Measurements from ENCODE around the gene NFE2L2.

DNA sequence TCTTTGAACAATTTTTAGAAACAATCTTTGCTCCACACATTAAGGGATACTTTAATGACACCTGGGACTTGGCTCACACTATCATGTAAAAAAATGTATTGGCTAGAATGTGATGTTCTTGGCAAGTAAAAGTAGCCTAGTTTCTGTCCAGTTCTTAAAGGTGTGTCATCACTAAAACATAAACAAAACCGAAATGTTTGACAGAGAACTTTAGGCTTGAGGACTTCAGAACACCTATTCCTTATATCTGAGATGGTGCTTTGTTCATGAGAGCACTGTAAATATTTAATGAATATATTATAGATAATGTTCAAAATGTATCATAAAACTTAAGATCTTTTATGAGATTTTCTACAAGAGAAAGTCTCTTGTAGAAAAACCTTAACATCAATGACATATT is 71.7 kb downstream of the NFE2L2 start:
- TF ChIP-seq SUZ12 (IDR thresholded peaks at IDR 0.05), result no peak
- no peak for TF ChIP-seq FOXA1 (IDR thresholded peaks at IDR 0.05)
- no peak for TF ChIP-seq SP1 (IDR thresholded peaks at IDR 0.05)
- TF ChIP-seq FOXM1 (IDR thresholded peaks at IDR 0.05; ENCODE audit: borderline replicate concordance), result no peak
- no peak for TF ChIP-seq ZNF384 (IDR thresholded peaks at IDR 0.05)
- TF ChIP-seq HDGF (IDR thresholded peaks at IDR 0.05; ENCODE audit: borderline replicate concordance), result no peak
- TF ChIP-seq L3MBTL2 (conservative IDR thresholded peaks at IDR 0.05), result no peak
- no peak for TF ChIP-seq ELF4 (IDR thresholded peaks at IDR 0.05)
- no peak for TF ChIP-seq TARDBP (IDR thresholded peaks at IDR 0.05)
- TF ChIP-seq, protein P1, sequence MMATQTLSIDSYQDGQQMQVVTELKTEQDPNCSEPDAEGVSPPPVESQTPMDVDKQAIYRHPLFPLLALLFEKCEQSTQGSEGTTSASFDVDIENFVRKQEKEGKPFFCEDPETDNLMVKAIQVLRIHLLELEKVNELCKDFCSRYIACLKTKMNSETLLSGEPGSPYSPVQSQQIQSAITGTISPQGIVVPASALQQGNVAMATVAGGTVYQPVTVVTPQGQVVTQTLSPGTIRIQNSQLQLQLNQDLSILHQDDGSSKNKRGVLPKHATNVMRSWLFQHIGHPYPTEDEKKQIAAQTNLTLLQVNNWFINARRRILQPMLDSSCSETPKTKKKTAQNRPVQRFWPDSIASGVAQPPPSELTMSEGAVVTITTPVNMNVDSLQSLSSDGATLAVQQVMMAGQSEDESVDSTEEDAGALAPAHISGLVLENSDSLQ (IDR thresholded peaks at IDR 0.05), result no peak
- no peak for TF ChIP-seq FOXK2 (IDR thresholded peaks at IDR 0.05)
- no peak for TF ChIP-seq NFRKB (IDR thresholded peaks at IDR 0.05)
- TF ChIP-seq CTBP1 (IDR thresholded peaks at IDR 0.05; ENCODE audit: borderline replicate concordance), result no peak
- TF ChIP-seq BHLHE40 (IDR thresholded peaks at IDR 0.05; ENCODE audit: borderline replicate concordance), result no peak

Measured in HEK293T (cell line).